GM10248 (cell line): ENCODE results near the gene CUX1.

Experiments
- CTCF ChIA-PET: fragments of 300-600 bp; sonication (Branson Sonifier 250); formaldehyde crosslinking; extraction: SDS; loops from one replicate; lab custom pipeline; 2021; ENCODE audit warnings: antibody characterized with exemption; lab: Yijun Ruan, JAX
- POLR2A ChIA-PET: fragments of 350-650 bp; sonication (Branson Sonifier 250); formaldehyde crosslinking; extraction: SDS; loops from one replicate; lab custom pipeline; 2020; ENCODE audit warnings: antibody characterized with exemption; lab: Yijun Ruan, JAX
- DNase-seq: peaks from one replicate; pipeline ENCODE4 v3.0.0; 2012; ENCODE audit errors: extremely low spot score
- TF ChIP-seq, protein P1 (sequence below): IDR thresholded peaks from 2 replicates; pipeline ENCODE4 v1.5.1; 2012; ENCODE audit warnings: mild to moderate bottlenecking, low read depth; ENCODE audit errors: extremely low read depth, missing control alignments, control extremely low read depth

CUX1 gene

DNA sequence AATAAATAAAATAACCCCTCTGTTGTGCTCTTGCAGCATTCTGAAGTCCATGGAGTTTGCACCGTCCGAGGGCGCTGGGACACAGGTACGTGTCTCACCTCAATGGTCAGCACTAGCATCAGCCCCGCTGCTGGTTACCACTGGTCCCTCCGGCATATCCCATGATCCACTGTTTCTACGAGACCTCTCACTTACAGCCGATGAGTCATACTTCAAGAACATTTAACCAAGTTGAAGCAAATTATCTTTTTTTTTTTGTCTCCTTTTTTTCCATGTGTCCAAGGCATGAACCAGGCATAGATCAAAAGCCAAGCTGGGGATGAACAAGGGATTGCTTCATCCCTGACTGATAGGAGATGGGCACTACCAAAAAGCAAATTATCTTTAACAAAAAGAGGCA is 376.4 kb downstream of the CUX1 start:
- TF ChIP-seq, protein P1, sequence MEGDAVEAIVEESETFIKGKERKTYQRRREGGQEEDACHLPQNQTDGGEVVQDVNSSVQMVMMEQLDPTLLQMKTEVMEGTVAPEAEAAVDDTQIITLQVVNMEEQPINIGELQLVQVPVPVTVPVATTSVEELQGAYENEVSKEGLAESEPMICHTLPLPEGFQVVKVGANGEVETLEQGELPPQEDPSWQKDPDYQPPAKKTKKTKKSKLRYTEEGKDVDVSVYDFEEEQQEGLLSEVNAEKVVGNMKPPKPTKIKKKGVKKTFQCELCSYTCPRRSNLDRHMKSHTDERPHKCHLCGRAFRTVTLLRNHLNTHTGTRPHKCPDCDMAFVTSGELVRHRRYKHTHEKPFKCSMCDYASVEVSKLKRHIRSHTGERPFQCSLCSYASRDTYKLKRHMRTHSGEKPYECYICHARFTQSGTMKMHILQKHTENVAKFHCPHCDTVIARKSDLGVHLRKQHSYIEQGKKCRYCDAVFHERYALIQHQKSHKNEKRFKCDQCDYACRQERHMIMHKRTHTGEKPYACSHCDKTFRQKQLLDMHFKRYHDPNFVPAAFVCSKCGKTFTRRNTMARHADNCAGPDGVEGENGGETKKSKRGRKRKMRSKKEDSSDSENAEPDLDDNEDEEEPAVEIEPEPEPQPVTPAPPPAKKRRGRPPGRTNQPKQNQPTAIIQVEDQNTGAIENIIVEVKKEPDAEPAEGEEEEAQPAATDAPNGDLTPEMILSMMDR: no peak
- DNase-seq: no peak
- CTCF ChIA-PET: no interaction called here
- POLR2A ChIA-PET: no interaction called here

DNA sequence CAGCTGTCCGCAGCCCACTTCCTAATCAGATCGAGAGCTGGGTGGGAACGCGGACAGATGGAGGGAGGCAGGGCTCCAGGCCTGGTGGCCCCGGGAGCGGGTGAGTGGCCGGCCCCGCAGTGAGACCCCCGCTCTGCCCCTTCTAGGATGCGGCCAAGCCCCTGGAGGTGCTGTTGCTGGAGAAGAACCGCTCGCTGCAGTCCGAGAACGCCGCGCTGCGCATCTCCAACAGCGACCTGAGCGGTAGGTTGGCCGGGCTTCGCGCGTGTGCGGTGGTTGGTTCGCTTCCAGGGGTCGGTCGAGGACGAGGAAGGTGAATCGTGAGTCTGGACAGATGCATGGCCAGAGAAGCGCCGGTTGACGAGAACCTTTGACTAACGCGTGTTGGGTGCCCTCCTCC is 377.9 kb downstream of the CUX1 start:
- ChIA-PET CTCF (interaction anchor here (1.4 to 1.5 kb wide), 2 partner anchors 10 to 41 kb away, joined by 4 to 5 read pairs; no protein-coding TSS in a partner anchor), POLR2A (no interaction called here)

DNA sequence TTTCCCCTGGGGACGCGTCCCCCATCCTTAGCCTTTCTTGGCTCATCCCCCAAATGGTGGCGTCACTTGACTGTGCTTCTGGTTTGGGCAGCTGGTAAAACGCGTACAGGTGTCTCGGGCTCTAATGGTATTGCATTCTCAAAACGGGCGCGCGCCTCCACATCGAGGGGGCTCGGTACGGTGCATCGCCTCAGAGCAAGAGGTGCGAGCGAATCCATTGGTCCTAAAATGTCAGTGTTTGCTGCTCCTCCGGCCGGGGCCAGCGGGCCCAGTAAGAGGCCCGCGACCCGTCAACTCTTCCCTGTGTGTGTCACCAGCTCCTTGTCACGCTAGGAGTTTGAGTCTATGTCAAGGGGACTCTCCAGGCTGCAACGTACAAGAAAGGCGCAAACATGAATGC is 378.6 kb downstream of the CUX1 start:
- CTCF ChIA-PET: interaction anchor here (1.5 kb wide), 1 partner anchor 10 kb away, joined by 5 read pairs; no protein-coding TSS in a partner anchor
- POLR2A ChIA-PET: no interaction called here
- TF ChIP-seq, protein P1: no peak

More for the DNA sequence above, 377.9 kb downstream of the CUX1 start:
- TF ChIP-seq, protein P1: no peak
- DNase-seq: no peak

DNA sequence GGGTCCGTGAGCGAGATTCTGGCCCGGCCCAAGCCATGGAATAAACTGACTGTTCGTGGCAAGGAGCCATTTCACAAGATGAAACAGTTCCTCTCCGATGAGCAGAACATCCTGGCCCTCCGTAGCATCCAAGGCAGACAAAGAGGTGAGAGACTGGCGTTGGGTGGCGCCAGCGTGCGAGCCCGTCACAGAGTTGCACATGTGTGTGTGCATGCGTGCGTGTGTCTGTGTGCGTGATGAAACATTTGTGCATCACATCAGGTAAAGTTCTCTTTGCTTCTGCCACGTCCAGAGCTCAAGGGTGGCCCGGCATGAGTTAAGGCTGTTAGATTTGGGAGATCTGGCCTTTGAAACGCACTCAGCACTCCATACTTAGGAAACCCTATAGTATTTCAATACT is 379.7 kb downstream of the CUX1 start:
- ChIA-PET POLR2A (no interaction called here), CTCF (interaction anchor here (0.9 kb wide), 1 partner anchor 43 kb away, joined by 3 read pairs; no protein-coding TSS in a partner anchor)
- no peak for DNase-seq
- TF ChIP-seq, protein P1: no peak

More for the DNA sequence above, 378.6 kb downstream of the CUX1 start:
- no peak for DNase-seq

DNA sequence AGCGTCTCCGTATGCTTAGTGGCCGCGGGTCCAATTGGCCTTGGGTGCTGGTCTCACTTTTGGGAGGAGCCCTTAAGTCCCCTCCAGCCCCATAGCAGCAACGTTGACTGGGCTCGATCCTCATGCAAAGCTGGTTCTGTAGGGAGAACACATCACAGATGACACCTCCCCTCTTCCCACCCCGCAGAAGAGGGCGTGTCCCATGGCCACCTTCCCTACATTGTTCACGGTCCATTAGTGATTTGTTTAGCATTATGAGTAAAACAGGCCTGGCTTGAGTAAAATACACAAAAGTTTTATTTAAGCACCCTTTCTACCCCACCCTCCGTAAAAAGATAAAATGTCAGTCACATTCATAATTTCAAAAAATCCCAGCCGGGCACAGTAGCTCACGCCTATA is 380.2 kb downstream of the CUX1 start:
- TF ChIP-seq, protein P1: no peak
- DNase-seq: no peak
- CTCF ChIA-PET: interaction anchor here (0.9 to 1.5 kb wide), 2 partner anchors 26 to 44 kb away, joined by 3 read pairs; no protein-coding TSS in a partner anchor
- POLR2A ChIA-PET: no interaction called here

DNA sequence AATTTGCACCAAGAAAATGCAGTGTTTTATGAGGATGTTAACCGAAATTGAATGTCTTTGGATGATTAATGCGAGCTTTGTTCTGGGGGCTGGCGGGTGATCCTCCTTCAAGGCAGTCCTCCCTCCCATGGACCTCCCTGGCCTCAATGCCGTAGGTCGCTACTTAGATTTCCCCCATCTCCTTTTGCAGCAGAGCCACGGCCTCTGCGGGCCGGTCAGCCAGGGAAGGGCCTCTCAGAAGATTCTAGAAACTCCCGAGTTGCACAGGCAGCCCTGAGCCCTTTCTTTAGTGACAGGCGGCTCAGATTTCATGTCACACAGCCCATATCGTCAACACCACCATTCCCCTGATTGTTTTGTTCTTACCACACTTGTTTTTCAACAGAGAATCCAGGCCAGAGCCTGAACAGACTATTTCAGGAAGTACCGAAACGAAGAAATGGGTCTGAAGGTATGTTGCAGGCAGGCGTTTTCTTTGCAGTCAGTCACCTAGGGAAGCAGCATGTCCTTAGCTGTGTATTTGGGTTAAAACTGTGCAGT is 381.1 kb downstream of the CUX1 start:
- TF ChIP-seq, protein P1: no peak
- no peak for DNase-seq
- CTCF ChIA-PET: interaction anchor here (1.4 to 1.5 kb wide), 2 partner anchors 25 to 27 kb away, joined by 3 read pairs; no protein-coding TSS in a partner anchor
- POLR2A ChIA-PET: no interaction called here
